NCI-H1694 (cell line): ENCODE measurements around the gene HBB.

Source experiments
- DNase-seq: peaks from one replicate; lab custom pipeline; 2025; lab: John Stamatoyannopoulos, UW

The HBB gene

GRCh38 chr11:5247472-5248192, 20.8 kb upstream of the HBB start:
- no peak for DNase-seq

- DNase-seq = no peak
Measured at GRCh38 chr11:5246772-5247471, 20.1 kb upstream of the HBB start.

- DNase-seq = no peak
Measured at GRCh38 chr11:5245155-5245554, 18.3 kb upstream of the HBB start.

- no peak for DNase-seq
Measured at GRCh38 chr11:5243816-5244180, 16.9 kb upstream of the HBB start.

- no peak for DNase-seq
Measured at GRCh38 chr11:5242933-5243815, 16.3 kb upstream of the HBB start.

GRCh38 chr11:5242208-5242607, 15.3 kb upstream of the HBB start:
- no peak for DNase-seq

- no peak for DNase-seq
Measured at GRCh38 chr11:5241458-5241857, 14.6 kb upstream of the HBB start.

- DNase-seq = no peak
Measured at GRCh38 chr11:5240458-5240857, 13.6 kb upstream of the HBB start.

GRCh38 chr11:5240056-5240455, 13.2 kb upstream of the HBB start:
- no peak for DNase-seq

GRCh38 chr11:5239046-5239445, 12.2 kb upstream of the HBB start:
- DNase-seq = no peak

GRCh38 chr11:5238486-5238885, 11.6 kb upstream of the HBB start:
- DNase-seq = no peak

- no peak for DNase-seq
Measured at GRCh38 chr11:5237420-5237819, 10.5 kb upstream of the HBB start.

GRCh38 chr11:5235364-5236095, 8.7 kb upstream of the HBB start:
- no peak for DNase-seq

GRCh38 chr11:5234381-5234834, 7.5 kb upstream of the HBB start, which contains the start of gene HBD:
Gene HBD (minus strand): TSS chr11:5234483. CDS start chr11:5234433, 50 bp downstream.
- DNase-seq = no peak

- no peak for DNase-seq
Measured at GRCh38 chr11:5233307-5233706, 6.4 kb upstream of the HBB start.

- DNase-seq = no peak
Measured at GRCh38 chr11:5232821-5233220, 6.0 kb upstream of the HBB start.

GRCh38 chr11:5232176-5232575, 5.3 kb upstream of the HBB start:
- no peak for DNase-seq

GRCh38 chr11:5231111-5231510, 4.2 kb upstream of the HBB start:
- no peak for DNase-seq

- DNase-seq = no peak
Measured at GRCh38 chr11:5230266-5230665, 3.4 kb upstream of the HBB start.

- DNase-seq = no peak
Measured at GRCh38 chr11:5229796-5230195, 2.9 kb upstream of the HBB start.

GRCh38 chr11:5229356-5229755, 2.5 kb upstream of the HBB start:
- no peak for DNase-seq

GRCh38 chr11:5228124-5228523, 1.3 kb upstream of the HBB start:
- DNase-seq = no peak
